Stimulated activated naive CD4-positive, alpha-beta T cell (primary cell): ENCODE data around the gene RNF138.
"Not testable (repeated sequence)": the region's sequence is repeated elsewhere in the genome, so short reads cannot be mapped to it uniquely, and the experiment has no call there.

Experiments used
- DNase-seq, 6 experiments: peaks; one replicate each; lab custom pipeline; 2025; lab: John Stamatoyannopoulos, UW

The RNF138 gene

DNA sequence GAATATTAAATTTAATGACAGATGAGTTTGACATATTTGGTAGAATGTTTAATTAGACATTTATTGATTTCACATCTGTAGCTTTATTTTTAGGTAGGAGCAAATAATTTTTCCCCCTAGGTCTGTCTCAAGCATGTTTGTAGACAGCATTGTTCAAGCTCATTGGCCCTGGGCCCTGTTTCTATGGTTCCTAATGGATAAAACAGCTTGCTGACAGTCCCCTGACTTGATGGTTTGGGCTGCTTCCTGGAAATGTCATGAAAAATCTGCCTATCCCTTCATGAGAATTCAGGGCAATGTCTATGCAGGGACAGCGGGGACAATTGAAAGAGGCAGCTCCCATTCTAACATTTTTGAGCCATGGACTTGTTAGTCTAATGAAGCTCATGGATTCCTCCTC is 83.6 kb downstream of the RNF138 start:
- no peak for DNase-seq

DNA sequence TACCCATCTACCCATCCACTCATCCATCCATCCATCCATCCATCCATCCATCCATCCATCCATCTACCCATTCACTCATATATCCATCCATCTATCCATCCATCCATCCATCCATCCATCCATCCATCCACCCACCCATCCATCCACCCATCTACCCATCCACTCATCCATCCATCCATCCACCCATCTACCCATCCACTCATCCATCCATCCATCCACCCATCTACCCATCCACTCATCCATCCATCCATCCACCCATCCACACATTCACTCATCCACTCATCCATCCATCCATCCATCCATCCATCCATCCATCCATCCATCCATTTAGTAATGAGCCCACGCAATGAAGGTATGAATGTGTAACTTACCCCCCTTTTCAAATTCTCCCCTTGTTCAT is 85.1 kb downstream of the RNF138 start:
- not testable (repeated sequence) for DNase-seq

GRCh38 chr18:32177530-32177929 is 85.9 kb downstream of the RNF138 start:
- DNase-seq: no peak
